ENCODE results near the gene DPM3.
"Not testable (repeated sequence)": the region's sequence is repeated elsewhere in the genome, so short reads cannot be mapped to it uniquely, and the experiment has no call there.

The DPM3 gene

GRCh38 chr1:155175281-155175926 lies 35.1 kb upstream of the DPM3 start:
- no peak for DNase-seq

- no peak for DNase-seq
These were observed 34.3 kb upstream of the DPM3 start for GRCh38 chr1:155174324-155175280.

GRCh38 chr1:155173478-155174323 lies 33.4 kb upstream of the DPM3 start, which contains the start of gene TRIM46:
Gene TRIM46, plus strand, starts transcription at chr1:155173849. Its CDS starts 118 bp downstream, at chr1:155173967.
- DNase-seq = no peak

- DNase-seq = peak; percentile 92
These were observed 32.6 kb upstream of the DPM3 start, which contains the start of gene KRTCAP2 for GRCh38 chr1:155172732-155173477. Gene KRTCAP2, minus strand, starts transcription at chr1:155173304. Its CDS starts 80 bp downstream, at chr1:155173224.

GRCh38 chr1:155171836-155172731 lies 31.8 kb upstream of the DPM3 start:
- no peak for DNase-seq

- no peak for DNase-seq
These were observed 30.5 kb upstream of the DPM3 start for GRCh38 chr1:155170806-155171205.

GRCh38 chr1:155170101-155170785 lies 29.9 kb upstream of the DPM3 start:
- DNase-seq = no peak

GRCh38 chr1:155169541-155169940 lies 29.2 kb upstream of the DPM3 start:
- no peak for DNase-seq

GRCh38 chr1:155168456-155169210 lies 28.3 kb upstream of the DPM3 start:
- DNase-seq = no peak

- DNase-seq = not testable (repeated sequence)
These were observed 27.7 kb upstream of the DPM3 start for GRCh38 chr1:155168105-155168445.

GRCh38 chr1:155167166-155168104 lies 27.1 kb upstream of the DPM3 start:
- peak; percentile 88 for DNase-seq

GRCh38 chr1:155166471-155167165 lies 26.3 kb upstream of the DPM3 start:
- peak; percentile 65 for DNase-seq

GRCh38 chr1:155166051-155166470 lies 25.7 kb upstream of the DPM3 start:
- no peak for DNase-seq

GRCh38 chr1:155164625-155165024 lies 24.3 kb upstream of the DPM3 start:
- DNase-seq = not testable (repeated sequence)

GRCh38 chr1:155163785-155164184 lies 23.5 kb upstream of the DPM3 start:
- DNase-seq = not testable (repeated sequence)

- DNase-seq = not testable (repeated sequence)
These were observed 22.3 kb upstream of the DPM3 start for GRCh38 chr1:155162631-155163030.

GRCh38 chr1:155160128-155160527 lies 19.8 kb upstream of the DPM3 start:
- no peak for DNase-seq

GRCh38 chr1:155158991-155159390 lies 18.7 kb upstream of the DPM3 start:
- no peak for DNase-seq
